SK-N-SH treated with all-trans-retinoic acid at 6 μM for 48 hours (cell line): Measurements from ENCODE around the gene NTM.

Experiments used
- BACH2 ChIP-seq: fragments of 250-450 bp; sonication (Bioruptor Pico); IDR thresholded peaks from 2 replicates; pipeline ENCODE4 v1.9.0; 2021; ENCODE audit warnings: mild to moderate bottlenecking, borderline replicate concordance
- CREB5 ChIP-seq: fragments of 250-450 bp; sonication (Bioruptor Pico); IDR thresholded peaks from 2 replicates; pipeline ENCODE4 v1.5.1; 2020; ENCODE audit warnings: low read depth, mild to moderate bottlenecking, moderate library complexity
- CSDC2 ChIP-seq: fragments of 250-450 bp; sonication (Bioruptor Pico); IDR thresholded peaks from 2 replicates; pipeline ENCODE4 v1.5.0; 2020; ENCODE audit warnings: mild to moderate bottlenecking, moderate library complexity
- ESRRG ChIP-seq: fragments of 250-450 bp; sonication (Bioruptor Pico); IDR thresholded peaks from 2 replicates; pipeline ENCODE4 v1.6.1; 2021; ENCODE audit warnings: mild to moderate bottlenecking
- ISL1 ChIP-seq: fragments of 250-450 bp; sonication (Bioruptor Pico); IDR thresholded peaks from 2 replicates; pipeline ENCODE4 v2.1.2; 2022; ENCODE audit warnings: mild to moderate bottlenecking, moderate library complexity
- POU6F1 ChIP-seq: fragments of 250-450 bp; sonication (Bioruptor Pico); IDR thresholded peaks from 2 replicates; pipeline ENCODE4 v1.8.0; 2021; ENCODE audit warnings: low read depth, mild to moderate bottlenecking, moderate library complexity, borderline replicate concordance
- TCF4 ChIP-seq: fragments of 250-450 bp; sonication (Bioruptor Pico); IDR thresholded peaks from 2 replicates; pipeline ENCODE4 v1.8.0; 2021; ENCODE audit warnings: mild to moderate bottlenecking, moderate library complexity, borderline replicate concordance
- TOX ChIP-seq: fragments of 250-450 bp; sonication (Bioruptor Pico); IDR thresholded peaks from 2 replicates; pipeline ENCODE4 v1.8.0; 2021; ENCODE audit warnings: mild to moderate bottlenecking, moderate library complexity, borderline replicate concordance
- ZC3H10 ChIP-seq: fragments of 250-450 bp; sonication (Bioruptor Pico); IDR thresholded peaks from 2 replicates; pipeline ENCODE4 v1.5.1; 2021; ENCODE audit warnings: mild to moderate bottlenecking, moderate library complexity
- ZFP30 ChIP-seq: fragments of 450-650 bp; formaldehyde crosslinking; IDR thresholded peaks from 2 replicates; pipeline ENCODE4 v1.5.0; 2022; ENCODE audit warnings: mild to moderate bottlenecking, moderate library complexity

- TF ChIP-seq ESRRG (no peak), BACH2 (CRISPR knock-in tag) (no peak), CSDC2 (CRISPR knock-in tag) (no peak), ZC3H10 (CRISPR knock-in tag) (no peak), TCF4 (CRISPR knock-in tag) (no peak), ISL1 (CRISPR knock-in tag) (no peak), ZFP30 (no peak), TOX (CRISPR knock-in tag) (no peak), POU6F1 (no peak), CREB5 (CRISPR knock-in tag) (no peak)
Measured at GRCh38 chr11:131626788-131627187, 256.4 kb downstream of the NTM start.
